HepG2 (cell line): ENCODE results near the gene EMC9. TPM values are rescaled to one million over a fixed set of nuclear protein-coding genes. Genes with fewer than 3 reads are reported as not detected.

ENCODE experiments used
- CHD2 ChIP-seq: IDR thresholded peaks from 2 replicates; pipeline ENCODE4 v1.6.1; 2011; ENCODE audit warnings: low read depth, low read length, improper control_type of control experiment
- ELK4 ChIP-seq: sonication (generic); formaldehyde crosslinking; IDR thresholded peaks from 2 replicates; pipeline ENCODE4 v1.9.0; 2021; ENCODE audit warnings: missing genetic modification reagents, borderline replicate concordance
- FOXO1 ChIP-seq: sonication (generic); formaldehyde crosslinking; IDR thresholded peaks from 2 replicates; pipeline ENCODE4 v1.4.0; 2020; ENCODE audit warnings: missing genetic modification reagents
- IRX3 ChIP-seq: sonication (generic); formaldehyde crosslinking; IDR thresholded peaks from 2 replicates; pipeline ENCODE4 v1.8.1; 2023; ENCODE audit warnings: mild to moderate bottlenecking, low read depth, missing genetic modification reagents, borderline replicate concordance
- MTA1 ChIP-seq: sonication (generic); formaldehyde crosslinking; IDR thresholded peaks from 2 replicates; pipeline ENCODE4 v1.4.0; 2020; ENCODE audit warnings: missing genetic modification reagents, mild to moderate bottlenecking, borderline replicate concordance
- MYNN ChIP-seq: sonication (generic); formaldehyde crosslinking; IDR thresholded peaks from 2 replicates; pipeline ENCODE4 v1.4.0; 2020; ENCODE audit warnings: mild to moderate bottlenecking, low read depth, missing genetic modification reagents
- NKX3-1 ChIP-seq: sonication (generic); formaldehyde crosslinking; IDR thresholded peaks from 2 replicates; pipeline ENCODE4 v1.5.0; 2020; ENCODE audit warnings: missing genetic modification reagents
- NR0B2 ChIP-seq: sonication (generic); formaldehyde crosslinking; IDR thresholded peaks from 2 replicates; pipeline ENCODE4 v1.4.0; 2020; ENCODE audit warnings: mild to moderate bottlenecking, missing genetic modification reagents
- PRMT3 ChIP-seq: sonication (generic); formaldehyde crosslinking; IDR thresholded peaks from 2 replicates; pipeline ENCODE4 v1.8.1; 2022; ENCODE audit warnings: low read depth, mild to moderate bottlenecking, moderate library complexity, missing genetic modification reagents, borderline replicate concordance
- RFXANK ChIP-seq: IDR thresholded peaks from 2 replicates; pipeline ENCODE4 v1.6.1; 2016
- SNAPC2 ChIP-seq: sonication (generic); formaldehyde crosslinking; IDR thresholded peaks from 2 replicates; pipeline ENCODE4 v1.8.1; 2022; ENCODE audit warnings: mild to moderate bottlenecking, missing genetic modification reagents
- ZMYM3 ChIP-seq: sonication (generic); formaldehyde crosslinking; IDR thresholded peaks from 2 replicates; pipeline ENCODE4 v1.5.1; 2020; ENCODE audit warnings: mild to moderate bottlenecking, missing genetic modification reagents
- ZNF10 ChIP-seq: sonication (generic); formaldehyde crosslinking; IDR thresholded peaks from 2 replicates; pipeline ENCODE4 v1.4.0; 2020; ENCODE audit warnings: mild to moderate bottlenecking, low read depth, missing genetic modification reagents, borderline replicate concordance
- ZNF160 ChIP-seq: sonication (generic); formaldehyde crosslinking; IDR thresholded peaks from 2 replicates; pipeline ENCODE4 v1.8.0; 2022; ENCODE audit warnings: mild to moderate bottlenecking, inconsistent platforms, missing genetic modification reagents
- ZNF33A ChIP-seq: sonication (generic); formaldehyde crosslinking; IDR thresholded peaks from 2 replicates; pipeline ENCODE4 v1.5.1; 2020; ENCODE audit warnings: missing genetic modification reagents, mild to moderate bottlenecking, moderate library complexity, borderline replicate concordance
- ZNF513 ChIP-seq: sonication (generic); formaldehyde crosslinking; conservative IDR thresholded peaks from 2 replicates; pipeline ENCODE4 v1.5.0; 2020; ENCODE audit warnings: missing genetic modification reagents
- ZNF564 ChIP-seq: sonication (generic); formaldehyde crosslinking; IDR thresholded peaks from 2 replicates; pipeline ENCODE4 v1.8.1; 2023; ENCODE audit warnings: mild to moderate bottlenecking, missing genetic modification reagents
- ZNF710 ChIP-seq: sonication (generic); formaldehyde crosslinking; IDR thresholded peaks from 2 replicates; pipeline ENCODE4 v1.5.0; 2020; ENCODE audit warnings: mild to moderate bottlenecking, missing genetic modification reagents, borderline replicate concordance
- ZNF816 ChIP-seq: sonication (generic); formaldehyde crosslinking; IDR thresholded peaks from 2 replicates; pipeline ENCODE4 v1.8.0; 2022; ENCODE audit warnings: missing genetic modification reagents, mild to moderate bottlenecking, borderline replicate concordance
- polyA plus RNA-seq, 8 experiments: library from polyadenylated mRNA; depleted of rRNA in 3 of 8; stranded (reverse) in 7 of 8; unstranded in 1 of 8; fragments of >200 nt; fragmentation: Illumina TruSeq in 4 of 8; extraction: Trizol in 4 of 8; gene quantifications; 2 replicates each; pipeline versions ENCODE4 v1.2.1 to v1.2.3, GENCODE V29; 2011 to 2016; ENCODE audit warnings: low read depth in 4 of 8, missing spikeins in 1 of 8, mixed read lengths in 1 of 8; ENCODE audit not compliant: insufficient read depth in 1 of 8
- total RNA-seq, 5 experiments: library from RNA; depleted of rRNA; stranded (reverse); fragments of >200 nt; fragmentation: Illumina TruSeq; extraction: Trizol; gene quantifications; 2 replicates each; pipeline ENCODE4 v1.2.3, GENCODE V29; 2016; ENCODE audit warnings: low read depth in 1 of 5
- TF ChIP-seq, protein P1 (sequence below): sonication (generic); formaldehyde crosslinking; conservative IDR thresholded peaks from 2 replicates; pipeline ENCODE4 v1.8.1; 2023; ENCODE audit warnings: missing genetic modification reagents
- TF ChIP-seq, protein P2 (sequence below): sonication (generic); formaldehyde crosslinking; IDR thresholded peaks from 2 replicates; pipeline ENCODE4 v1.8.0; 2022; ENCODE audit warnings: mild to moderate bottlenecking, missing genetic modification reagents, moderate library complexity

Gene EMC9
- total and polyA plus RNA-seq, 2 of the 13 experiments (the other 11 are each of a cell fraction or from before 2014, with no cell fraction given) = 60.5 to 78.7 TPM

GRCh38 chr14:24114532-24115421 lies 26.6 kb downstream of the EMC9 start, which contains the start of the genes DCAF11 and NRL (continued):
- TF ChIP-seq, protein P1, sequence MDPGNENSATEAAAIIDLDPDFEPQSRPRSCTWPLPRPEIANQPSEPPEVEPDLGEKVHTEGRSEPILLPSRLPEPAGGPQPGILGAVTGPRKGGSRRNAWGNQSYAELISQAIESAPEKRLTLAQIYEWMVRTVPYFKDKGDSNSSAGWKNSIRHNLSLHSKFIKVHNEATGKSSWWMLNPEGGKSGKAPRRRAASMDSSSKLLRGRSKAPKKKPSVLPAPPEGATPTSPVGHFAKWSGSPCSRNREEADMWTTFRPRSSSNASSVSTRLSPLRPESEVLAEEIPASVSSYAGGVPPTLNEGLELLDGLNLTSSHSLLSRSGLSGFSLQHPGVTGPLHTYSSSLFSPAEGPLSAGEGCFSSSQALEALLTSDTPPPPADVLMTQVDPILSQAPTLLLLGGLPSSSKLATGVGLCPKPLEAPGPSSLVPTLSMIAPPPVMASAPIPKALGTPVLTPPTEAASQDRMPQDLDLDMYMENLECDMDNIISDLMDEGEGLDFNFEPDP (CRISPR knock-in tag) = no peak
- TF ChIP-seq, protein P2, sequence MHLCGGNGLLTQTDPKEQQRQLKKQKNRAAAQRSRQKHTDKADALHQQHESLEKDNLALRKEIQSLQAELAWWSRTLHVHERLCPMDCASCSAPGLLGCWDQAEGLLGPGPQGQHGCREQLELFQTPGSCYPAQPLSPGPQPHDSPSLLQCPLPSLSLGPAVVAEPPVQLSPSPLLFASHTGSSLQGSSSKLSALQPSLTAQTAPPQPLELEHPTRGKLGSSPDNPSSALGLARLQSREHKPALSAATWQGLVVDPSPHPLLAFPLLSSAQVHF (CRISPR knock-in tag) = no peak
- TF ChIP-seq ZNF564 (CRISPR knock-in tag) (no peak), ZNF10 (no peak), ZNF710 (peak; percentile 93), ZNF816 (no peak), PRMT3 (no peak), FOXO1 (CRISPR knock-in tag) (peak; percentile 99), ZNF513 (CRISPR knock-in tag) (0 out of 2 replicates have a peak, but pooled peaks have one; percentile 61), SNAPC2 (CRISPR knock-in tag) (peak; percentile 95), IRX3 (CRISPR knock-in tag) (0 out of 2 replicates have a peak, but pooled peaks have one; percentile 68), MYNN (CRISPR knock-in tag) (peak; percentile 94), CHD2 (peak; percentile 99), ZNF33A (CRISPR knock-in tag) (no peak), ELK4 (CRISPR knock-in tag) (no peak; the same call in 1 of the 2 replicates), NR0B2 (peak; percentile 99), MTA1 (peak; percentile 98; the same call in 1 of the 2 replicates), NKX3-1 (CRISPR knock-in tag) (peak; percentile 97), ZNF160 (CRISPR knock-in tag) (peak; percentile 95), ZMYM3 (CRISPR knock-in tag) (peak; percentile 92), RFXANK (peak; percentile 95; the same call in 1 of the 2 replicates)
